ENCODE data around the gene PBX3.

Gene PBX3

GRCh38 chr9:125831616-125832015 is 84.4 kb downstream of the PBX3 start:
- Histone ChIP-seq H3K9me3 (ENCODE audit: control insufficient read depth, insufficient read depth, low read length) (no peaks in the 10 kb centered on the region), H3K79me2 (ENCODE audit: control insufficient read depth, low read length) (peaks cover 13% of the 10 kb centered on the region), H4K20me1 (ENCODE audit: control insufficient read depth, insufficient read depth, low read depth, low read length) (no peaks in the 10 kb centered on the region), H3K4me1 (ENCODE audit: control insufficient read depth, low read length) (peaks cover 6% of the 10 kb centered on the region), H3K36me3 (ENCODE audit: control insufficient read depth, low read length) (no peaks in the 10 kb centered on the region), H3K4me2 (ENCODE audit: low read length) (no peak overlapping the region), H3K9me2 (replicated peaks; ENCODE audit: control insufficient read depth, low read length) (no peaks in the 10 kb centered on the region), H3F3A (ENCODE audit: control insufficient read depth, insufficient read depth) (no peaks in the 10 kb centered on the region), H3K4me3 (ENCODE audit: low read length) (no peak overlapping the region), H3K27ac (ENCODE audit: low read depth, low read length) (no peak overlapping the region), H3K27me3 (ENCODE audit: control insufficient read depth, low read length) (no peaks in the 10 kb centered on the region)
- TF ChIP-seq, protein P1, sequence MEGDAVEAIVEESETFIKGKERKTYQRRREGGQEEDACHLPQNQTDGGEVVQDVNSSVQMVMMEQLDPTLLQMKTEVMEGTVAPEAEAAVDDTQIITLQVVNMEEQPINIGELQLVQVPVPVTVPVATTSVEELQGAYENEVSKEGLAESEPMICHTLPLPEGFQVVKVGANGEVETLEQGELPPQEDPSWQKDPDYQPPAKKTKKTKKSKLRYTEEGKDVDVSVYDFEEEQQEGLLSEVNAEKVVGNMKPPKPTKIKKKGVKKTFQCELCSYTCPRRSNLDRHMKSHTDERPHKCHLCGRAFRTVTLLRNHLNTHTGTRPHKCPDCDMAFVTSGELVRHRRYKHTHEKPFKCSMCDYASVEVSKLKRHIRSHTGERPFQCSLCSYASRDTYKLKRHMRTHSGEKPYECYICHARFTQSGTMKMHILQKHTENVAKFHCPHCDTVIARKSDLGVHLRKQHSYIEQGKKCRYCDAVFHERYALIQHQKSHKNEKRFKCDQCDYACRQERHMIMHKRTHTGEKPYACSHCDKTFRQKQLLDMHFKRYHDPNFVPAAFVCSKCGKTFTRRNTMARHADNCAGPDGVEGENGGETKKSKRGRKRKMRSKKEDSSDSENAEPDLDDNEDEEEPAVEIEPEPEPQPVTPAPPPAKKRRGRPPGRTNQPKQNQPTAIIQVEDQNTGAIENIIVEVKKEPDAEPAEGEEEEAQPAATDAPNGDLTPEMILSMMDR (IDR thresholded peaks at IDR 0.05; ENCODE audit: low read depth, low read length, poor library complexity, severe bottlenecking) = no peak
- TF ChIP-seq EZH2phosphoT487 (IDR thresholded peaks at IDR 0.05; ENCODE audit: borderline replicate concordance, low read length) = no peak

GRCh38 chr9:125835655-125836054 is 88.5 kb downstream of the PBX3 start:
- Histone ChIP-seq H3K4me3 (ENCODE audit: low read length) (no peak overlapping the region), H3K79me2 (ENCODE audit: control insufficient read depth, low read length) (peaks cover 12% of the 10 kb centered on the region), H3K4me2 (ENCODE audit: low read length) (no peak overlapping the region), H4K20me1 (ENCODE audit: control insufficient read depth, insufficient read depth, low read depth, low read length) (no peaks in the 10 kb centered on the region), H3K27me3 (ENCODE audit: control insufficient read depth, low read length) (no peaks in the 10 kb centered on the region), H3K4me1 (ENCODE audit: control insufficient read depth, low read length) (peaks cover 17% of the 10 kb centered on the region), H3K9me3 (ENCODE audit: control insufficient read depth, insufficient read depth, low read length) (no peaks in the 10 kb centered on the region), H3K27ac (ENCODE audit: low read depth, low read length) (no peak overlapping the region), H3K9me2 (replicated peaks; ENCODE audit: control insufficient read depth, low read length) (no peaks in the 10 kb centered on the region), H3F3A (ENCODE audit: control insufficient read depth, insufficient read depth) (no peaks in the 10 kb centered on the region), H3K36me3 (ENCODE audit: control insufficient read depth, low read length) (no peaks in the 10 kb centered on the region)
- TF ChIP-seq, protein P1 (IDR thresholded peaks at IDR 0.05; ENCODE audit: low read depth, low read length, poor library complexity, severe bottlenecking) = no peak
- no peak for TF ChIP-seq EZH2phosphoT487 (IDR thresholded peaks at IDR 0.05; ENCODE audit: borderline replicate concordance, low read length)

DNA sequence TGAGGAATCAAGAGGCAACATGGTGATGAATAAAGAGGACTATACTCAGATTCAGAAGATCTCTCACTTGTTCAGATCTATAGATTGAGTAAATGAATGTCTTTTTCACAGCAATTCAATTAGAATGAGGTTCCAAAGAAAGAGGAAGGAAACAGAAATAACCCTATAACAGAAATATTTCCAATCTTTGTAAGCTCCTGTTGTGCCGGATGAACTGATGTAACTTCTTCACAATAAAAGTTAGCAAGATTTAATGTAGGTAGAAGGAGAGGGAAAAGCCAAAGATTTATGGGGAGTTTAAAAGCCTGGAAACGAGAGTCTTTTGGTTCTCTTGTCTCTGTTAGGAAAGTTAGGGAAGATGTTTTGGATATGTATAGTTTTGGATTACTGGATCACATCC is 92.1 kb downstream of the PBX3 start:
- Histone ChIP-seq H3K27ac (ENCODE audit: low read depth, low read length) (no peak overlapping the region), H3K4me1 (ENCODE audit: control insufficient read depth, low read length) (peaks cover 26% of the 10 kb centered on the region), H3K36me3 (ENCODE audit: control insufficient read depth, low read length) (no peaks in the 10 kb centered on the region), H3K9me3 (ENCODE audit: control insufficient read depth, insufficient read depth, low read length) (no peaks in the 10 kb centered on the region), H4K20me1 (ENCODE audit: control insufficient read depth, insufficient read depth, low read depth, low read length) (no peaks in the 10 kb centered on the region), H3K4me2 (ENCODE audit: low read length) (peak overlapping the region; percentile 57), H3K4me3 (ENCODE audit: low read length) (peak overlapping the region; percentile 35), H3K27me3 (ENCODE audit: control insufficient read depth, low read length) (no peaks in the 10 kb centered on the region), H3F3A (ENCODE audit: control insufficient read depth, insufficient read depth) (no peaks in the 10 kb centered on the region), H3K9me2 (replicated peaks; ENCODE audit: control insufficient read depth, low read length) (no peaks in the 10 kb centered on the region), H3K79me2 (ENCODE audit: control insufficient read depth, low read length) (peaks cover 21% of the 10 kb centered on the region)
- no peak for TF ChIP-seq EZH2phosphoT487 (IDR thresholded peaks at IDR 0.05; ENCODE audit: borderline replicate concordance, low read length)
- TF ChIP-seq, protein P1 (IDR thresholded peaks at IDR 0.05; ENCODE audit: low read depth, low read length, poor library complexity, severe bottlenecking) = no peak
